ENCODE data around the gene FGF2.

The FGF2 gene

DNA sequence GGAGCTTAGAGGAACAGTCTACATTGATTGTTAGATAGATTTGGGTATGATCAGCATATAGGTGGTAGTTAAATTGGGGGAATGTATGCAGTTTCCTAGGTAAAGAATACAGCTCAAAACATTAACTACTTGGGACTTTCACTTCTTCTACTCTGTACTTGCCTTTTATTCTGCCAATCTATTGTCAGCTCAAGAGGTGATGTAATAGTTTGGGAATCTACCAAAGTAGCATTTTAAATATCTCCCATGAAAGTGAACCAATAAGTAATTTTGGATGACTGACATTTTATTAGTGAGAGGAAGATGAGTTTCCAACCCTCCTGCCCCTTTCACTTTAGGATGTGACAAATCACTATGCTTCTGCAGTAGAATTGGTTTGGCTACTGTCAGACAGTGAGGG, 52.4 kb downstream of the FGF2 start:
- TF ChIP-seq, protein P1, sequence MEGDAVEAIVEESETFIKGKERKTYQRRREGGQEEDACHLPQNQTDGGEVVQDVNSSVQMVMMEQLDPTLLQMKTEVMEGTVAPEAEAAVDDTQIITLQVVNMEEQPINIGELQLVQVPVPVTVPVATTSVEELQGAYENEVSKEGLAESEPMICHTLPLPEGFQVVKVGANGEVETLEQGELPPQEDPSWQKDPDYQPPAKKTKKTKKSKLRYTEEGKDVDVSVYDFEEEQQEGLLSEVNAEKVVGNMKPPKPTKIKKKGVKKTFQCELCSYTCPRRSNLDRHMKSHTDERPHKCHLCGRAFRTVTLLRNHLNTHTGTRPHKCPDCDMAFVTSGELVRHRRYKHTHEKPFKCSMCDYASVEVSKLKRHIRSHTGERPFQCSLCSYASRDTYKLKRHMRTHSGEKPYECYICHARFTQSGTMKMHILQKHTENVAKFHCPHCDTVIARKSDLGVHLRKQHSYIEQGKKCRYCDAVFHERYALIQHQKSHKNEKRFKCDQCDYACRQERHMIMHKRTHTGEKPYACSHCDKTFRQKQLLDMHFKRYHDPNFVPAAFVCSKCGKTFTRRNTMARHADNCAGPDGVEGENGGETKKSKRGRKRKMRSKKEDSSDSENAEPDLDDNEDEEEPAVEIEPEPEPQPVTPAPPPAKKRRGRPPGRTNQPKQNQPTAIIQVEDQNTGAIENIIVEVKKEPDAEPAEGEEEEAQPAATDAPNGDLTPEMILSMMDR (IDR thresholded peaks at IDR 0.05), result no peak
- intact Hi-C loops (cut with DNase I; ENCODE audit: low total_unique reads), result no loop called here
- H3K27me3 ChIP-seq, result no peaks in the 10 kb centered on the region
- H3K36me3 ChIP-seq, result peaks cover 0 to 27% (median 10%) of the 10 kb centered on the region in 3 donors
- no peaks in the 10 kb centered on the region for H3K9me3 ChIP-seq
- no peak overlapping the region for H3K27ac ChIP-seq
- peaks cover 0 to 19% (median 4%) of the 10 kb centered on the region in 4 donors for H3K4me1 ChIP-seq
- no peak overlapping the region for H3K4me3 ChIP-seq
- no peak for DNase-seq

DNA sequence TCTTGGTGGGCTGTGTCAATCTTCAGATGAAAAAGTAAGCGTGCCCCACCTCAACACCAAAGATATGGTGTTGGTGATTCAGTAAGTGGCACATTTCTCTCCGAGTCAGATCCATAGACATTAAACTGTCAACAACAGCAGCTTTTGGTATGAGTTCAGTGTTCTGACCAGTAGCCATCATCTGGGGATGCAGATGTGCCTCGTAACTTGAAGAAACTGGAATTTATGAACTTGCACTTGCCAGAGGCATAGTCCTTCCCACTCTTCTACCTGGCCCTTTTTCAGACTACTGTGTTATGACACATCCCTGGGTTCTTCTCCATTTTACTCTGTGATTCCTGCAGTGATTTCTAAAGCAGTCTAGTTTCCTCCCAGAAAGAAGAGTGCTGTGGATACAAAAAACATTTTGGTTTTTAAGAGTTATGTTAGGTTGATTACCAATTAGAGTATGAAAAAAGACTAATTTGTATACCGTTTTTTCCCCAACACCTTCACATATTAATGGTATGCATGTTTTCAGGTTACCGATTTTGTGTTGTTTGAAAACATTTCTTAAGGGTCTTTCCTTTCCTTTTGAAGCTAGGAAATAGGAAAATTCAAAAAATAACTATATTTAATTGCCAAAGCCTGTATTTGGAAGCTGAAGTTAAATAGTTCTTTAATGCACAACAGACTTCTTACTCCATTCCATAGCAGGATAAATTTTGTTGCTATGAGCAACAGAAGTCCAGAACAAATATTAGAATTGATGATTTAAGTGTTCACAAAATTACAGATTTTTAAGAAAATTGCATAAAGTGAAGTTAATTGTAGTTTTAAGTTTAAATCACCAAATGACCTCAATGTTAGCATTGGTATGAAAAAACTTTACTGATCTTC, 56.5 kb downstream of the FGF2 start:
- Histone ChIP-seq H3K27ac (no peak overlapping the region), H3K4me1 (no peaks in the 10 kb centered on the region), H3K36me3 (peaks cover 0 to 15% (median 10%) of the 10 kb centered on the region in 3 donors), H3K27me3 (no peaks in the 10 kb centered on the region), H3K4me3 (no peak overlapping the region), H3K9me3 (no peaks in the 10 kb centered on the region)
- TF ChIP-seq, protein P1 (IDR thresholded peaks at IDR 0.05), result no peak
- no peak for DNase-seq
- intact Hi-C loops (cut with DNase I; ENCODE audit: low total_unique reads), result no loop called here

DNA sequence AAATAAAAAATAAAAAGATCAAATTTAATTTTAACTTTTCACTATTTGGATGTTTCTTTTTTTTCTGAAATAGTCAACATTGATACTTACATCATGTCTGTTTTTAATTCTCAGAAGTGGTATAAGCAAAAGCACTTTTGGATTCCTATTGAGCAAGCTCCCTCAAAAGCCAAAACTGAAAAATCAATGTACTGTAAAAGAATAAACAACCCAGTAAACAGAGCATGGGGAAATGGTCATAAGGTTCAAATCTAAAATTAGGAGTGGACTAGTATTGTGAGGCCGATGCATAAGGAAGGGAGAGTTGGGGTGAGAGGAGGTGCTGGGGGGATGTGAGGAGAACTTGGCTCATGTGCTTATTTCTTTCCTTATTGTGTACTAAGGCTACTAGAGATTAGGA, 57.9 kb downstream of the FGF2 start:
- DNase-seq, result no peak
- intact Hi-C loops (cut with DNase I; ENCODE audit: low total_unique reads), result no loop called here
- H3K27ac ChIP-seq, result no peak overlapping the region

DNA sequence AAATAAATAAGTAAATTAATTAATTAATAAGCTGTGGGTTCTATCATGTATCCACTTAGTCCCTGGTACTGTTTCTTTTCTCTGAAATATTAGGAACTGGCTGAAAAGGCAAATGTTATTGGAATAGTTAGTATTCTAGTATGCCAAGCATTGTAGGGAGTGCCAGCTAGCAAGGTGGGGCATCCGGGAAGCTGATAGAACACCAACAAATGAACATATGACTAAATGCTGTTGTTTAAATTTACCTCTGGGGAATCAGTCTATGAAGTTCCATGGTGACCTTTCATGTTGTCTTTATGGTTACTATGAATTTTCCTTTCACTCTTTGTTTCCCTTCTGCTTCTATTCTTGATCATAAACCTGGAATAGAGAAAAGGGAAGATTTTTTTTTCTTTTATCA, 63.1 kb downstream of the FGF2 start:
- intact Hi-C loops (cut with DNase I; ENCODE audit: low total_unique reads), result no loop called here
- Histone ChIP-seq H3K27me3 (no peaks in the 10 kb centered on the region), H3K4me3 (no peak overlapping the region), H3K4me1 (peaks cover 0 to 13% (median 8%) of the 10 kb centered on the region in 4 donors), H3K9me3 (no peaks in the 10 kb centered on the region), H3K36me3 (peaks cover 0 to 15% (median 0%) of the 10 kb centered on the region in 3 donors), H3K27ac (peak overlapping the region; percentile 3 to 39)
- TF ChIP-seq, protein P1 (IDR thresholded peaks at IDR 0.05), result no peak
- DNase-seq, result no peak

More for the DNA sequence above, 57.9 kb downstream of the FGF2 start:
- H3K36me3 ChIP-seq, result peaks cover 0 to 13% (median 10%) of the 10 kb centered on the region in 3 donors
- peaks cover 0 to 2% (median under 1%) of the 10 kb centered on the region in 4 donors for H3K4me1 ChIP-seq
- no peaks in the 10 kb centered on the region for H3K27me3 ChIP-seq
- TF ChIP-seq, protein P1 (IDR thresholded peaks at IDR 0.05), result no peak
- no peak overlapping the region for H3K4me3 ChIP-seq
- no peaks in the 10 kb centered on the region for H3K9me3 ChIP-seq

DNA sequence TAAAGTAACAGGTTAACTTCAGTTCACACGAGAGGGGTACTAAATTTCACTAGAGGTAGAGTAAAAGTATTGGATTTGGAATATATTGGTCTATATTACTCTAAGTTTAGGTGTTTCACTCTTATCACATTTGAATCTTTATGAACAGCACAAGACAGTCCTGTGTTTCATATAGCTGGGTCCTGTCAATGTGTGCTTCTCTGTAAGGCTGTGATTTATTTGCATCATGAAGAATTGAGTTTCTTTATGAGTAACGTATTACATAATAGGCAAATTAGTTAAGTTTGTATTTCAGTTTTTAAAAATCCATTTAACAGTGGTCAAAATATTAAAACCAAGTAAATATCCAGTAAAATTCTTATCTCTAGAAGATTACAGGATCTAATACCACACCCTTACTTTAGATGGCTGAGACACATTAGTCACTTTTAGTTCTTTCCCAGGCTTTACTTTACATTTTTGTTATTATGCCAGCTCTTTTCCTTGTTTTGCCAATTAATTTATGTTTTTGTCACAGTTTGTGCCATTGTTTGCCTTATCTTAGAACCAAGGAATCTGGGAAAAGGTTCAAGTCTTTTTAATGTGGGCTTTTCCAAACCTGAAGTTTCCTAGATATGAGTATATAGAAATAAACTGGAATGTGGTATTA, 63.6 kb downstream of the FGF2 start:
- H3K4me3 ChIP-seq, result no peak overlapping the region
- no peaks in the 10 kb centered on the region for H3K27me3 ChIP-seq
- DNase-seq, result no peak
- peaks cover 0 to 15% (median 0%) of the 10 kb centered on the region in 3 donors for H3K36me3 ChIP-seq
- H3K4me1 ChIP-seq, result peaks cover 0 to 18% (median 11%) of the 10 kb centered on the region in 4 donors
- peak overlapping the region; percentile 3 to 39 for H3K27ac ChIP-seq
- TF ChIP-seq, protein P1 (IDR thresholded peaks at IDR 0.05), result no peak
- intact Hi-C loops (cut with DNase I; ENCODE audit: low total_unique reads), result no loop called here
- no peaks in the 10 kb centered on the region for H3K9me3 ChIP-seq
